Uterus (tissue), 4 donors: ENCODE results near the gene CACNA2D1. TPM values are rescaled to one million over a fixed set of nuclear protein-coding genes. Genes with fewer than 3 reads are reported as not detected.

Experiments used
- DNase-seq, 2 donors: peaks; one replicate each; pipeline ENCODE4 v3.0.0-alpha.2; 2019 to 2020
- H3K27ac ChIP-seq, 2 donors: fragments of 200-600 bp; sonication (generic); 1 replicate in 1 of 2; 2 replicates in 1 of 2; pipeline ENCODE4 v1.5.1; 2016 to 2018
- H3K27me3 ChIP-seq, 2 donors: fragments of 200-600 bp; sonication (generic); one replicate each; pipeline ENCODE4 v1.5.1; 2018 to 2019; ENCODE audit warnings: control low read depth in 1 of 2
- H3K36me3 ChIP-seq, 2 donors: fragments of 200-600 bp; sonication (generic); one replicate each; pipeline ENCODE4 v1.5.1; 2019; ENCODE audit warnings: control low read depth in 1 of 2
- H3K4me1 ChIP-seq, 2 donors: fragments of 200-600 bp; sonication (generic); one replicate each; pipeline ENCODE4 v1.5.1; 2018 to 2019; ENCODE audit warnings: control low read depth in 1 of 2
- H3K4me3 ChIP-seq, 2 donors: fragments of 200-600 bp; sonication (generic); 1 replicate in 1 of 2; 2 replicates in 1 of 2; pipeline ENCODE4 v1.5.1; 2018 to 2019; ENCODE audit warnings: mild to moderate bottlenecking in 1 of 2
- H3K9me3 ChIP-seq, 2 donors: fragments of 200-600 bp; sonication (generic); one replicate each; pipeline ENCODE4 v1.5.1; 2019; ENCODE audit warnings: control low read depth in 1 of 2
- CTCF ChIP-seq, 4 experiments: fragments of 200-600 bp in 2 of 4; fragments of 450-650 bp in 2 of 4; sonication (generic) in 2 of 4; IDR thresholded peaks; one replicate each; pipeline ENCODE4 v1.5.1; 2016 to 2019; ENCODE audit warnings: antibody characterized with exemption in 4 of 4, mild to moderate bottlenecking in 2 of 4, moderate library complexity in 1 of 4
- POLR2A ChIP-seq, 2 donors: fragments of 450-650 bp; IDR thresholded peaks; one replicate each; pipeline ENCODE4 v1.6.1; 2016; ENCODE audit warnings: antibody characterized with exemption in 2 of 2, mild to moderate bottlenecking in 1 of 2, moderate library complexity in 1 of 2
- intact Hi-C: fragments of 100-400 bp; cut with DNase I; formaldehyde crosslinking; loops from one replicate; pipeline ENCODE4 v1.15.1; 2023; ENCODE audit warnings: low total_unique reads
- total RNA-seq, 4 donors: library from RNA; depleted of rRNA in 3 of 4; stranded (reverse); fragments of >200 nt in 3 of 4; gene quantifications; one replicate each; pipeline versions ENCODE4 v1.1.0 to v1.2.4, GENCODE V29; 2014 to 2023
- donor health status: DM: yes; HTN: yes; CAD: no.

Gene CACNA2D1
- total RNA-seq = 10 to 100 TPM; 30.1 to 54.1 (median 43.6) TPM

- Histone ChIP-seq H3K9me3 (no peaks in the 10 kb centered on the region), H3K27me3 (no peaks in the 10 kb centered on the region), H3K4me3 (peak within 1 kb of the TSS; percentile 39 to 70), H3K36me3 (no peaks in the 10 kb centered on the region), H3K4me1 (peaks cover 0 to 4% of the 10 kb centered on the region in 2 donors), H3K27ac (peak within 1 kb of the TSS; percentile 87 to 88)
- intact Hi-C loops = no loop called here
- TF ChIP-seq POLR2A (IDR thresholded peaks at IDR 0.05) (no peak), CTCF (IDR thresholded peaks at IDR 0.05) (peak; percentile 9 to 45 (median 20))
- DNase-seq = peak; percentile 81 to 87
Observed at GRCh38 chr7:82443547-82444219, at the start of gene CACNA2D1. Gene CACNA2D1, minus strand, starts transcription at chr7:82443777.

DNA sequence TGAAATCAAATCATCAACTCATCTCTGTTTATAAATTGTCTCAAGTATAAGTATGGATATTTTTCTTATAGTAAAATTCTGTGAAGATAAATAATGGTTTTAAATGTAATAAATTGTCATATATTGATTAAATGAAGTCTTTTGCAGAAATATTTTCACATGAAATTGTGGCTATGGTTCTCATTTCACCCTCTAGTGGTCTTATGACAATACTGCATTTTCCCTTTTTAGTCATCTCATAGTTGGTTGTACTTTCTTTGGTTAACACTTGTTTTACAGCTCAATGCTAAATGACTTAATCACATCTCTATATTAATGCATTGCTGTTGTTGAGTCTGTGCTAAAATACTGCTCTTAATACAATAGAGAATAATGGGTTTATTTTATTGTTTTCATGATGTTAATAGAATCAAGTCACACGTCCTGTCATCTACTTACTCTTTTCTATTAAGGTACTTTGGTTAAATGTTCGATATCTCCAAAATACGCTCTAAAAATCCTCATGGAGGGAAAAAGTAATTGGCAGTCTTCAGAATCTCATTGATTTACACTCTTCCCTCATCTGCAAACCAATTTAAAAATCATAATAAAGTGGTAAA, 38.0 kb upstream of the CACNA2D1 start:
- Histone ChIP-seq H3K4me1 (no peaks in the 10 kb centered on the region), H3K27me3 (no peaks in the 10 kb centered on the region), H3K4me3 (no peak overlapping the region), H3K36me3 (no peaks in the 10 kb centered on the region), H3K27ac (no peak overlapping the region), H3K9me3 (no peaks in the 10 kb centered on the region)
- intact Hi-C loops = no loop called here
- DNase-seq = no peak
- peak; percentile 59 to 62 (median 60) for TF ChIP-seq CTCF (IDR thresholded peaks at IDR 0.05)
- TF ChIP-seq POLR2A (IDR thresholded peaks at IDR 0.05) = no peak

- Histone ChIP-seq H3K27me3 (no peaks in the 10 kb centered on the region), H3K4me1 (no peaks in the 10 kb centered on the region), H3K36me3 (no peaks in the 10 kb centered on the region), H3K27ac (no peak overlapping the region), H3K9me3 (no peaks in the 10 kb centered on the region), H3K4me3 (no peak overlapping the region)
- intact Hi-C loops = no loop called here
- TF ChIP-seq POLR2A (IDR thresholded peaks at IDR 0.05) (no peak), CTCF (IDR thresholded peaks at IDR 0.05) (no peak)
- no peak for DNase-seq
Observed at GRCh38 chr7:82477733-82478515, 34.3 kb upstream of the CACNA2D1 start.

- Histone ChIP-seq H3K27ac (no peak overlapping the region), H3K4me1 (no peaks in the 10 kb centered on the region), H3K27me3 (no peaks in the 10 kb centered on the region), H3K36me3 (no peaks in the 10 kb centered on the region), H3K4me3 (no peak overlapping the region), H3K9me3 (no peaks in the 10 kb centered on the region)
- no peak for TF ChIP-seq POLR2A (IDR thresholded peaks at IDR 0.05)
- no peak for TF ChIP-seq CTCF (IDR thresholded peaks at IDR 0.05)
- intact Hi-C loops = no loop called here
- no peak for DNase-seq
Observed at GRCh38 chr7:82472966-82473365, 29.4 kb upstream of the CACNA2D1 start.
